Large intestine (tissue), 3 donors: ENCODE results near the gene PDXDC1. TPM values are rescaled to one million over a fixed set of nuclear protein-coding genes. Genes with fewer than 3 reads are reported as not detected.
A peak's percentile ranks its signal among the peaks of the same experiment; 100 is the strongest.
"Not testable (repeated sequence)": the region's sequence is repeated elsewhere in the genome, so short reads cannot be mapped to it uniquely, and the experiment has no call there.

Experiments used
- DNase-seq, 2 donors: peaks; one replicate each; pipeline versions ENCODE4 v3.0.0 to v3.0.0-alpha.2; 2013
- H3K27ac ChIP-seq: one replicate; pipeline ENCODE4 v1.5.1; 2013; ENCODE audit warnings: low read length
- H3K27me3 ChIP-seq: 2 replicates; pipeline ENCODE4 v1.6.1; 2013; ENCODE audit warnings: low read length; ENCODE audit not compliant: control insufficient read depth, insufficient read depth
- H3K36me3 ChIP-seq: 2 replicates; pipeline ENCODE4 v1.6.1; 2013; ENCODE audit warnings: low read length; ENCODE audit not compliant: control insufficient read depth, insufficient read depth
- H3K4me1 ChIP-seq: one replicate; pipeline ENCODE4 v1.6.1; 2013; ENCODE audit warnings: low read length; ENCODE audit not compliant: control insufficient read depth, insufficient read depth
- H3K4me3 ChIP-seq: one replicate; pipeline ENCODE4 v1.5.1; 2013; ENCODE audit warnings: low read length
- H3K9me3 ChIP-seq: one replicate; pipeline ENCODE4 v1.6.1; 2013; ENCODE audit warnings: mild to moderate bottlenecking, low read depth, low read length, moderate library complexity; ENCODE audit not compliant: control insufficient read depth
- WGBS: methylation state at CpG from one replicate; pipeline ENCODE4 v1.1.5; 2013; ENCODE audit warnings: low lambda C conversion rate; ENCODE audit not compliant: insufficient coverage; 5-methylcytosine and 5-hydroxymethylcytosine counted together
- polyA plus RNA-seq: library from polyadenylated mRNA; unstranded; fragments of 120-200 nt; gene quantifications from one replicate; pipeline ENCODE4 v1.2.1, GENCODE V29; 2013

PDXDC1 gene
- polyA plus RNA-seq, 1 donor, result 177 TPM

DNA sequence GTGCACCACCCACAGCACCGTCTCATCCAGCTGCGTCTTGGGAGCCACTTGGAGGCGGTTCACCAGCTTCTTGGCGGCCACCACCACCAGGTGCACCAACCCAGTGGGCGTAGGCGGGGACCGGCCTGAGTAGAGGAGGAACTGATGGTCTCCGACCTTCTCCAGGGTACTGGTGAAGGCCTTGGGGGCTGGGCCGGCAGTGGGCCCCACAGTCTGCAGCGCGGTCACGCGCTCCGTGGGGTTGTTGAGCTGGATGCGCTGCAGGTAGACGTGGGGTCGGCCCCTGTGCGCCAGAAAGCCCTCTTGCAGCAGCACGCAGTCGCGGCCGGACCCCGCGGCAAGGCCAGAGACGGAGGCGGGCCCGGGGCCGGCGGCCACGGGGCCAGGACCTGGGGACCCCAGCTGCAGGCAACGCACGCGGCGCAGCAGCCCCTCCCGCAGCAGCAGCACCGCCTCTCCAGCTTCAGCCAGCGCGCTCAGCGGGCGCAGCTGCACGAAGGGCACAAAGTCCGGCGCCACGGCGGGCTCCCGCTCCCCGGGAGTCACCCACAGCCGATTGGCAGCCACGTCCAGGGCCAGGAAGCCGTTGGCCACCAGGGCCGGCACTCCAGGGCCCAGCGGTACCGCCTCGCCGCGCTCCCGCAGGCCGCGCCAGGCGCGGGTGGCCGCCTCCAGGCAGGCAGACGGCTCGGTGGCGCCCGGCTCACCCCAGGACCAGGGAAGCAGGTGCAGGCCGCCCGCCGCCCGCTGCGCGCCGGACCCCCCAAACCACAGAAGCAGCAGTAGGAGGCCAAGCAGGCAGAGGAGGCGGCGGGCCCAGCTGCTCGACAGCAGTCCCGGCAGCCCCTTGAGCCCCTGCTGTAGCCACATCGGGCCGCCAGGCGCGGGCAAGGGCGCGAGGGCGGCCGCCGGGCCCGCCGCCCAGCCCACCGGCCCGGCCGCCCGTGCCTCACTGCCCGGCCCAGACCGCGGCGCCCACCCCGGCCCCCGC, 14.8 kb downstream of the PDXDC1 start:
- peak in 1 of 2 donors; percentile 50 for DNase-seq

GRCh38 chr16:14993277-14994151, 18.7 kb downstream of the PDXDC1 start:
- peaks cover 14% of the 10 kb centered on the region for H3K36me3 ChIP-seq
- WGBS, result no CpG with 5 or more reads among the region's 7 CpGs
- not testable (repeated sequence) for H3K27ac ChIP-seq, H3K27me3 ChIP-seq, H3K4me3 ChIP-seq, H3K9me3 ChIP-seq, DNase-seq, H3K4me1 ChIP-seq

More for the DNA sequence above, 14.8 kb downstream of the PDXDC1 start:
- not testable (repeated sequence) for H3K27me3 ChIP-seq, H3K9me3 ChIP-seq, H3K4me3 ChIP-seq, H3K27ac ChIP-seq, H3K4me1 ChIP-seq
- WGBS, result no CpG with 5 or more reads among the region's 98 CpGs
- peaks cover 16% of the 10 kb centered on the region for H3K36me3 ChIP-seq

- DNase-seq, H3K9me3 ChIP-seq, H3K27me3 ChIP-seq, H3K4me3 ChIP-seq, H3K4me1 ChIP-seq, H3K27ac ChIP-seq: not testable (repeated sequence)
- H3K36me3 ChIP-seq, result peaks cover 24% of the 10 kb centered on the region
- WGBS, result no CpG with 5 or more reads among the region's 6 CpGs
Measured at GRCh38 chr16:14996702-14997101, 21.9 kb downstream of the PDXDC1 start.

DNA sequence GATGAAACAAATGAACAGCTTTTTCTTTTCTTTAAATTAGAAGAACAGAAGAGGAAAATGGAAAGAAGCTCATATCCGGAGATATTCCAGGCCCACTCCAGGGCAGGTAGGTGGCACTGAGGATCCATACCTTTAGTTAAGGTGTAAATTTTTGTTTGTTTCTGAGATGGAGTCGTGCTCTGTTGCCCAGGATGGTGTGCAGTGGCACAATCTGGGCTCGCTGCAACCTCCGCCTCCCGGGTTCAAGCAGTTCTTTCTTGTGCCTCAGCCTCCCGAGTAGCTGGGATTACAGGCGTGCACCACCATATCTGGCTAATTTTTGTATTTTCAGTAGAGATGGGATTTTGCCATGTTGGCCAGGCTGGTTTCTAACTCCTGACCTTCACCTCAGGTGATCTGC, 23.5 kb downstream of the PDXDC1 start:
- peaks cover 28% of the 10 kb centered on the region for H3K36me3 ChIP-seq
- not testable (repeated sequence) for DNase-seq, H3K4me3 ChIP-seq, H3K27ac ChIP-seq, H3K9me3 ChIP-seq, H3K4me1 ChIP-seq, H3K27me3 ChIP-seq
- WGBS, result 100% methylated on average over 2 of the region's 7 CpGs

DNA sequence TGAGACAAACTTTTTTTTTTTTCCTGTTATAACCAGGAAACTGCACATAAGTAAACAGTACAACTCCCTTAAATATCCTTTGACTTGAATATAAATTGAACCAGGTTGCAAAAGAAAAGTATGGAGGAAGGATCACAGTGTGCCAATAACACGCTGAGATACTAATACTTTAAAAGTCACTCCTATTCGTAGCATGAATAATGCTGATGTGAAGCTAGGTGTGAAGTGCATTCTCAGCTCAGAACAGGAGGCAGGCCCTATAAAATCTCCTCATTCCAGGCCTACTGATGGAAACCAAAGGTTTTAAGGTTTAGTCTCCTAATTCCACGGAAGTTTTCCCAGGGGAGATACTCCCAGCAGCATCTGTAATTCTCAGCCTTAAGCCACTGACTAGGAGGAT, 25.0 kb downstream of the PDXDC1 start:
- H3K4me3 ChIP-seq, H3K4me1 ChIP-seq, H3K27me3 ChIP-seq, H3K9me3 ChIP-seq, DNase-seq, H3K27ac ChIP-seq: not testable (repeated sequence)
- H3K36me3 ChIP-seq, result peaks cover 34% of the 10 kb centered on the region
- 80% methylated on average over 1 of the region's 3 CpGs for WGBS

- H3K4me3 ChIP-seq, H3K4me1 ChIP-seq, H3K27me3 ChIP-seq, DNase-seq, H3K27ac ChIP-seq, H3K9me3 ChIP-seq: not testable (repeated sequence)
- H3K36me3 ChIP-seq, result peaks cover 48% of the 10 kb centered on the region
- no CpG with 5 or more reads among the region's 3 CpGs for WGBS
Measured at GRCh38 chr16:15002448-15002847, 27.6 kb downstream of the PDXDC1 start.

DNA sequence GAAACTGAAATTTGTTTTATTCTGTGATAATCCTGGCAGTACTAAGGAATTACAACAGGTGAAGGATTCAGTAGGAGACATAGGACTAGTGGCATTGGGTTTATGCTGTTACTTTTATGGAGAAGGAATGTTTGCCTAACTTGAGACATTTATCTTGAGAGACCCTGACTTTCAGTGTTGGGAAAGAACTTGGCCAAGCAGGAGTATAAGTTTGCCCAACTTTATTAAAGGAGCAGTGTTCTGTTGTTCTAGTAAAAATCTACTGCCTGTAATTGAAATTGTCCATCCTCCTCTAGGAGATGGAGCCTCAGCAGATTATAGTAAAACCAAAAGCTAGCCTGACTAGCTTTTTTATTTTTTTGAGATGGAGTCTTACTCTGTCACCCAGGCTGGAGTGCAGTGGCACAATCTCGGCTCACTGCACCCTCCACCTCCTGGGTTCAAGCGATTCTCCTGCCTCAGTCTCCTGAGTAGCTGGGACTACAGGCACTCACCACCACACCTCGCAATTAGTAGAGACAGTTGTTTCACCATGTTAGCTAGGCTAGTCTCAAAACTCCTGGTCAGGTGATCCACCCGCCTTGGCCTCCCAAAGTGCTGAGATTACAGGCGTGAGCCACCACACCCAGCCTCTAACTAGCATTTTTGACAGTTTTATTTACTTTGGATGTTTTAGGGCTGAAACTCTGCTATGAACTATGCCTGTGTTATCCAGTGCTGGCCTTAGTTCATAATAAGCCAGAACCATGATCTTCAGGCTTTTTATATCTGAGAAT, 30.7 kb downstream of the PDXDC1 start:
- DNase-seq, H3K4me3 ChIP-seq, H3K27ac ChIP-seq, H3K27me3 ChIP-seq, H3K9me3 ChIP-seq, H3K4me1 ChIP-seq: not testable (repeated sequence)
- WGBS, result no CpG with 5 or more reads among the region's 5 CpGs
- H3K36me3 ChIP-seq, result peaks cover 48% of the 10 kb centered on the region

DNA sequence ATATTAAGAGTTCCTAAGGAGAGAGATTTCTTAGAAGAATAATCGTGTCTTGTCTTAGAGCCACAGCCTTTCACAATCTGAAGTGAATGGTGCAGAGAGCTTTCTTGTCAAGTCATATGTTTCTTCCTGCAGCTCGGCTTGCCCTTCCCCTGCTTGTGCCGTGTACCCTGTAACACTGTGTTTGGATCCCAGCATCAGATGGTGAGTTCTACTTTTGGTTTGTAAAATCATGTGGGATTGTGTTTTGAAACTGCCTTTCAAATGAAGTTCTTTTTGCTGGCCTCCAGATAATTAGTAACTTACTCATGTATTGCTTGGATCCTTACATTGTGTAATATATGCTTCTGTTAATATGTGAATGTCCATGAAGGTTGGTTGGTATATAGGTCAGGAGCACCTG, 33.8 kb downstream of the PDXDC1 start:
- H3K4me1 ChIP-seq, DNase-seq, H3K27me3 ChIP-seq, H3K27ac ChIP-seq, H3K4me3 ChIP-seq, H3K9me3 ChIP-seq: not testable (repeated sequence)
- WGBS, result no CpG with 5 or more reads among the region's 3 CpGs
- peaks cover 46% of the 10 kb centered on the region for H3K36me3 ChIP-seq

DNA sequence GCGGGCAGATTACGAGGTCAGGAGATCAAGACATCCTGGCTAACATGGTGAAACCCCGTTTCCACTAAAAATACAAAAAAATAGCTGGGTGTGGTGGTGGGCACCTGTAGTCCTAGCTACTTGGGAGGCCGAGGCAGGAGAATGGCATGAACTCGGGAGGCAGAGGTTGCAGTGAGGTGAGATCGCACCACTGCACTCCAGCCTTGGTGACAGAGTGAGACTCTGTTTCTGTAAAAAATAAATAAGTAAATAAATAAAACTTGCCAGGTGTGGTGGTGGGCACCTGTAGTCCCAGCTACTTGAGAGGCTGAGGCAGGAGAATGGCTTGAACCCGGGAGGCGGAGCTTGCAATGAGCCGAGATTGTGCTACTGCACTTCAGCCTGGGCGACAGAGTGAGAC, 38.1 kb downstream of the PDXDC1 start:
- 100% methylated on average over 3 of the region's 10 CpGs for WGBS
- not testable (repeated sequence) for H3K27me3 ChIP-seq, H3K4me1 ChIP-seq, DNase-seq, H3K27ac ChIP-seq, H3K4me3 ChIP-seq, H3K9me3 ChIP-seq
- H3K36me3 ChIP-seq, result peaks cover 42% of the 10 kb centered on the region

DNA sequence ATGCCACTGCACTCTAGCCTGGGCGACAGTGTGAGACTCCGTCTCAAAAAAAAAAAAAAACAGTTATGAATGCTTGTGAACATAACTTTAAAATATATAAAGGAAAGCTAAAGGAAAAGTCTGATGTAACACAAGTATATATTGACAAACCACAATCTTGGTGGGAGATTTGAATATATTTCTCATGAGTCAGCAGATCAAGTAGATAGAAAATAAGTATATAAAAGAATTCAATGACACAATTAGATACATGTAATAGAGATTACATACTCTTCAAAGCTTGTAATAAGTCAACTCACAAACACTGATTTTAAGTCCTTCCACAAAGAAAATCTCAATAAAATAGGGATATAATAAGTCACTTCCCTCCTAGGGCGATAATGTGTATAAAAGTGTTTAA, 40.8 kb downstream of the PDXDC1 start:
- H3K4me1 ChIP-seq, H3K9me3 ChIP-seq, DNase-seq, H3K27ac ChIP-seq, H3K27me3 ChIP-seq, H3K4me3 ChIP-seq: not testable (repeated sequence)
- no CpG with 5 or more reads among the region's 3 CpGs for whole genome bisulfite sequencing
- peaks cover 45% of the 10 kb centered on the region for H3K36me3 ChIP-seq
